NB4 (cell line): ENCODE results near the gene CDK5.
"Not testable (repeated sequence)": the region's sequence is repeated elsewhere in the genome, so short reads cannot be mapped to it uniquely, and the experiment has no call there.

Source experiments
- CTCF ChIP-seq: IDR thresholded peaks from one replicate; pipeline ENCODE4 v1.5.1; 2012; ENCODE audit warnings: low read depth, low read length
- POLR2A ChIP-seq: IDR thresholded peaks from 2 replicates; pipeline ENCODE4 v1.6.1; 2011; ENCODE audit warnings: mild to moderate bottlenecking; ENCODE audit not compliant: insufficient read length; ENCODE audit errors: extremely low read depth

DNA sequence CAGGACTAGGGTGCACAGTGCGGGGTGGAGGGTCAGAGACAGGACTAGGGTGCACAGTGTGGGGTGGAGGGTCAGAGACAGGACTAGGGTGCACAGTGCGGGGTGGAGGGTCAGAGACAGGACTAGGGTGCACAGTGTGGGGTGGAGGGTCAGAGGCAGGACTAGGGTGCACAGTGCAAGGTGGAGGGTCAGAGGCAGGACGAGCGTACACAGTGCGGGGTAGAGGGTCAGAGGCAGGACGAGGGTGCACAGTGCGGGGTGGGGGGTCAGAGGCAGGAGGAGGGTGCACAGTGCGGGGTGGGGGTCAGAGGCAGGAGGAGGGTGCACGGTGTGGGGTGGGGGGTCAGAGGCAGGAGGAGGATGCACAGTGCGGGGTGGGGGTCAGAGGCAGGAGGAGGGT, 14.2 kb downstream of the CDK5 start:
- TF ChIP-seq CTCF, POLR2A: not testable (repeated sequence)
